ENCODE measurements around the gene TMEM238L. TPM values are rescaled to one million over a fixed set of nuclear protein-coding genes. Genes with fewer than 3 reads are reported as not detected.

TMEM238L gene
- total RNA-seq, 4 donors from 2014 or later = 0.42 to 4.8 (median 1.0) TPM

DNA sequence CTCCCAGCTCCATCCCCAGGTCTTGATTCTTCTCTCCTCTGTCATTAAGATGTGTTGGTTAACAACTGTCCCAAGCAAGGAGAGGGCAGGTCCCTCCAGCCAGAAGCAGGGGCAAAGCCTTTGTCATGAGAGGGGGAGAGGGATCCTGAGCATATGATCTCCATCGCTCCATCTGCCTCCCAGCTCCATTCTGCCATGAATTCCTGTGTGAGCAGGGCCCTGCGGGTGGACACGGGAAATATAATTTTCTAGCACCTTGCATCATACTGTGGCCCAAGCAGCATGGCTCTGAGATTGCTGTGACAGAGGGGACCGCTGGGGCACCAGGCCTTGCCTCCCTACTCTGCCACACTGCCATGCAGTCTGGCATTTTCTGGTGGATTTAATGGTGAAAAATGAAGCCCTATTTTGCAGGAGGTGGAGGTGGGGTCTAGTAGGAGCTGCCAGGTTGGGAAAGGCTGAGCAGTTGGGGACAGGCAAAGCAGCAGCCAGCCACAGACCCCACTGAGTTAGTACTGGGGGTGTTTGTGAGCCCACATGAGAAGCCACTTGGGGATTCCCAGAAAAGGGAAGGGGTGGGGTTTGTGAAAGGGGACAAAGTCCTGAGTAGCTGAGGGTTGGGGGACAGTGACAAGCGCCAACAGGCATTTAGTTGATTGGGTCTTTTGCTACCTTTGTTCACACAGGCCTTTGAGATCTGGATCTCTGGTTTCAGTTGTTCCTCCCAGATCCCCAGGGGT, 16.4 kb downstream of the TMEM238L start:
- Histone ChIP-seq H3K27me3 (no peaks in the 10 kb centered on the region), H3K9me3 (no peaks in the 10 kb centered on the region), H3K4me1 (peaks cover 28 to 53% (median 29%) of the 10 kb centered on the region in 3 donors), H3K27ac (peak overlapping the region in 1 of 4 donors; percentile 69), H3K4me3 (no peak overlapping the region), H3K36me3 (no peaks in the 10 kb centered on the region)
- intact Hi-C loops (cut with DNase I) = no loop called here
- TF ChIP-seq, protein P1, sequence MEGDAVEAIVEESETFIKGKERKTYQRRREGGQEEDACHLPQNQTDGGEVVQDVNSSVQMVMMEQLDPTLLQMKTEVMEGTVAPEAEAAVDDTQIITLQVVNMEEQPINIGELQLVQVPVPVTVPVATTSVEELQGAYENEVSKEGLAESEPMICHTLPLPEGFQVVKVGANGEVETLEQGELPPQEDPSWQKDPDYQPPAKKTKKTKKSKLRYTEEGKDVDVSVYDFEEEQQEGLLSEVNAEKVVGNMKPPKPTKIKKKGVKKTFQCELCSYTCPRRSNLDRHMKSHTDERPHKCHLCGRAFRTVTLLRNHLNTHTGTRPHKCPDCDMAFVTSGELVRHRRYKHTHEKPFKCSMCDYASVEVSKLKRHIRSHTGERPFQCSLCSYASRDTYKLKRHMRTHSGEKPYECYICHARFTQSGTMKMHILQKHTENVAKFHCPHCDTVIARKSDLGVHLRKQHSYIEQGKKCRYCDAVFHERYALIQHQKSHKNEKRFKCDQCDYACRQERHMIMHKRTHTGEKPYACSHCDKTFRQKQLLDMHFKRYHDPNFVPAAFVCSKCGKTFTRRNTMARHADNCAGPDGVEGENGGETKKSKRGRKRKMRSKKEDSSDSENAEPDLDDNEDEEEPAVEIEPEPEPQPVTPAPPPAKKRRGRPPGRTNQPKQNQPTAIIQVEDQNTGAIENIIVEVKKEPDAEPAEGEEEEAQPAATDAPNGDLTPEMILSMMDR (IDR thresholded peaks at IDR 0.05) = no peak
- TF ChIP-seq POLR2A (IDR thresholded peaks at IDR 0.05) = no peak
- WGBS, 2 donors = 95 to 98% methylated on average over 4 to 5 of the region's 5 CpGs
- no peak for DNase-seq

DNA sequence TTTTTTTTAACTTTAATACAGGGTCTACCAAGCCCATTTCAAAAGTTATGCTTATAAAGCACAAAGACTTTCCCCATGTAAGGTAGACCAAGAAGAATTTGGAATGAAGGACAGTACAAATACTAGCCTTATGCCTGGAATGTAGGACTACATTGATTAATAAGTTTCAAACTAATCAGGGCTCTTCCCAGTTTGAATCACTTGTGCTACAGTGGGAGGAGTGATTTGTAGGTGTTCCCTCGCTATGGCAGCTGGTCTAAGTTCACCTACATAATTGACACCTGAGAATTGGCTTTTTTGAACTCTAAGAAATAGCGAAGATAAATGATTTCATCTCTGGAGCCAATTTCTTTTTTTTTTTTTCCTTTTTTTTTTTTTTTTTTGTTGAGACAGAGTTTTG, 18.6 kb downstream of the TMEM238L start:
- Histone ChIP-seq H3K36me3 (no peaks in the 10 kb centered on the region), H3K4me1 (peaks cover 10 to 31% (median 11%) of the 10 kb centered on the region in 3 donors), H3K4me3 (no peak overlapping the region), H3K27ac (no peak overlapping the region), H3K9me3 (no peaks in the 10 kb centered on the region), H3K27me3 (no peaks in the 10 kb centered on the region)
- WGBS, 2 donors = 92 to 93% methylated on average over 2 of the region's 2 CpGs
- TF ChIP-seq POLR2A (IDR thresholded peaks at IDR 0.05) = no peak
- TF ChIP-seq, protein P1 (IDR thresholded peaks at IDR 0.05) = no peak
- DNase-seq = no peak
- intact Hi-C loops (cut with DNase I) = no loop called here

DNA sequence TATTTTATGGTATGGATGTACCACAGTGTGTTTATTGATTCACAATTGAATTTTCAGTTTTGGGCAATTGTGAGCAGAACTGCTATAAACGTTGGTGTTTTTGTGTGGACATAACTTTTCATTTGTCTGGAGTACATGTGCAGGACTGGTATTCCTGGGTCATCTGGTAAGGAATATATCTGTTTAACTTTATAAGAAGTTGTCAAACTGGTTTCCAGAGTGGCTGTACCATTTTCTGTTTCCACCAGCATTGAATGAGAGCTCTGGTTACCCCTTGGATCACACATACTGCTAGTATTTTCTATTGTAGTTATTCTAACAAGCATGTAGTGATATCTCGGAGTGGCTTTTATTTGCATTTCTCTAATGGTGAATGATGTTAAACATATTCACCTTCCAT, 24.3 kb downstream of the TMEM238L start:
- no peak for DNase-seq
- Histone ChIP-seq H3K36me3 (no peaks in the 10 kb centered on the region), H3K9me3 (no peaks in the 10 kb centered on the region), H3K4me3 (no peak overlapping the region), H3K27me3 (no peaks in the 10 kb centered on the region), H3K27ac (peak overlapping the region in 1 of 4 donors; percentile 20), H3K4me1 (peaks cover 0 to 15% (median 0%) of the 10 kb centered on the region in 3 donors)
- 43 to 60% methylated on average over 2 of the region's 2 CpGs for WGBS, 2 donors
- no peak for TF ChIP-seq POLR2A (IDR thresholded peaks at IDR 0.05)
- TF ChIP-seq, protein P1 (IDR thresholded peaks at IDR 0.05) = no peak
- intact Hi-C loops (cut with DNase I) = loop anchor here (5.0 kb wide), 1 partner anchor 63 kb away; no protein-coding TSS in a partner anchor

DNA sequence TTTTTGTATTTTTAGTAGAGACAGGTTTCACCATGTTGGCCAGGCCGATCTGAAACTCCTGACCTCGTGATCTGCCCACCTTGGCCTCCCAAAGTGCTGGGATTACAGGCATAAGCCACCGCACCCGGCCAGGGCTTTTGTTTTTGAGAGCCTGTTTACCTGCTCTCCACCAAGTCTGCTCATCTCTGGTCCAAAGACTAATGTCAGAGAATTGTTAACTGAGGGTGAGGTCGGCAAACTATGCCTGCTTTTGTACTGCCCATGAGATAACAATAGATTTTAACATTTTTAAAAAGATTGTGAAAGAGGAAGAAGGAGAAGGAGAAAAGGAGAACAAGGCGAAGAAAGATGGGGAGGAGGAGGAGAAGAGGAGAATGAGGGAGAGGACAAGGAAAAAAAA, 26.0 kb downstream of the TMEM238L start:
- intact Hi-C loops (cut with DNase I) = loop anchor here (5.0 kb wide), 1 partner anchor 64 kb away; no protein-coding TSS in a partner anchor
- no peak overlapping the region for H3K27ac ChIP-seq
- no peaks in the 10 kb centered on the region for H3K36me3 ChIP-seq
- TF ChIP-seq POLR2A (IDR thresholded peaks at IDR 0.05) = no peak
- TF ChIP-seq, protein P1 (IDR thresholded peaks at IDR 0.05) = no peak
- no peaks in the 10 kb centered on the region for H3K9me3 ChIP-seq
- H3K4me1 ChIP-seq = peaks cover 0 to 26% (median 0%) of the 10 kb centered on the region in 3 donors
- 69 to 82% methylated on average over 6 of the region's 6 CpGs for WGBS, 2 donors
- no peak for DNase-seq
- H3K4me3 ChIP-seq = no peak overlapping the region
- no peaks in the 10 kb centered on the region for H3K27me3 ChIP-seq

DNA sequence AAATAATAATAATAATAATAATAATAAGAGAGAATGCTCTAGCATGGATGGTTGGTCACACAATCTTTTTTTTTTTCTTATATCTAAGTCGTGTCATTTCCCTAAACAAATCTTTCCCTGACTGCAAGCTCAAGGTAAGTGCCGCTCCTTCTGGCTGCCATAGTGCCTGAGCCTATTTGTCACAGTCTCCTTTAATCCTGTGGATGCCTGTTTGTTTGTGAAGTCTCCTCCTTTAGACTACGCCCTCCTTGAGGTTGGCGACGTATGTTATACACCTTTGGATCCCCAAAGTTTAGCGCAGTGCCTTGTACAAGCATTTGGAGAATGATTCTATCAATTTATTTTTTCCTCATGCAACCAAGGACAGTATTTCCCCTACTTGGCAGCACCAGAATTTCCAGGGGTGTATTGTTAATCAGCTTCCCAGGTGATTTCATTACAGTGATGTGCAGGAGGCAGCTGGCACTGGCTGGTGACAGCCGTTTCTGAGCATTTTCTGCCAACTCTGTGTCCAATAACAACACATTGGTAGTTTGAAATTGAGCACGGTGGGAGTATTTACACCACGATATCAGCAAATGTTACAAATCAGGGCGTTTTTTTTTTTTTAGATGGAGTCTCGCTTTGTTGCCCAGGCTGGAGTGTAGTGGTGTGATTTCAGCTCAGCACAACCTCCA, 26.6 kb downstream of the TMEM238L start:
- DNase-seq = no peak
- no peak overlapping the region for H3K27ac ChIP-seq
- H3K27me3 ChIP-seq = no peaks in the 10 kb centered on the region
- no peaks in the 10 kb centered on the region for H3K36me3 ChIP-seq
- H3K4me1 ChIP-seq = peaks cover 0 to 30% (median 0%) of the 10 kb centered on the region in 3 donors
- 82 to 90% methylated on average over 11 of the region's 11 CpGs for WGBS, 2 donors
- peaks cover 0 to 3% (median 0%) of the 10 kb centered on the region in 3 donors for H3K9me3 ChIP-seq
- no peak overlapping the region for H3K4me3 ChIP-seq
- intact Hi-C loops (cut with DNase I) = loop anchor here (5.0 kb wide), 1 partner anchor 65 kb away; no protein-coding TSS in a partner anchor
- TF ChIP-seq POLR2A (IDR thresholded peaks at IDR 0.05) = no peak
- TF ChIP-seq, protein P1 (IDR thresholded peaks at IDR 0.05) = no peak

All from esophagus squamous epithelium (tissue), 5 donors.